ENCODE measurements around the gene GET4. TPM values are rescaled to one million over a fixed set of nuclear protein-coding genes. Genes with fewer than 3 reads are reported as not detected.

GET4 gene
- total RNA-seq, 1 donor from 2014 or later, result 35.8 TPM

GRCh38 chr7:853366-854117, 22.8 kb upstream of the GET4 start:
- intact Hi-C loops (cut with DNase I), result no loop called here
- no peak for DNase-seq (ENCODE audit: extremely low spot score in 2 of 2)
- Histone ChIP-seq H3K27ac (no peak overlapping the region), H3K4me3 (no peak overlapping the region), H3K9me3 (no peaks in the 10 kb centered on the region), H3K36me3 (peaks cover 0 to 88% of the 10 kb centered on the region in 2 donors), H3K27me3 (no peaks in the 10 kb centered on the region), H3K4me1 (no peaks in the 10 kb centered on the region)
- TF ChIP-seq POLR2A (IDR thresholded peaks at IDR 0.05), result no peak
- TF ChIP-seq CTCF (IDR thresholded peaks at IDR 0.05), result no peak
- TF ChIP-seq POLR2AphosphoS5 (IDR thresholded peaks at IDR 0.05; ENCODE audit: insufficient read depth in 1 of 2, low read depth in 1 of 2), result no peak

GRCh38 chr7:854118-854775, 22.1 kb upstream of the GET4 start:
- intact Hi-C loops (cut with DNase I), result no loop called here
- H3K4me3 ChIP-seq, result no peak overlapping the region
- TF ChIP-seq CTCF (IDR thresholded peaks at IDR 0.05) (no peak), POLR2A (IDR thresholded peaks at IDR 0.05) (no peak), POLR2AphosphoS5 (IDR thresholded peaks at IDR 0.05; ENCODE audit: insufficient read depth in 1 of 2, low read depth in 1 of 2) (no peak)
- H3K4me1 ChIP-seq, result no peaks in the 10 kb centered on the region
- H3K36me3 ChIP-seq, result peaks cover 0 to 88% of the 10 kb centered on the region in 2 donors
- H3K9me3 ChIP-seq, result no peaks in the 10 kb centered on the region
- no peak for DNase-seq (ENCODE audit: extremely low spot score in 2 of 2)
- no peak overlapping the region for H3K27ac ChIP-seq
- H3K27me3 ChIP-seq, result no peaks in the 10 kb centered on the region

GRCh38 chr7:855686-856369, 20.5 kb upstream of the GET4 start:
- no peak overlapping the region for H3K27ac ChIP-seq
- peaks cover 0 to 88% of the 10 kb centered on the region in 2 donors for H3K36me3 ChIP-seq
- no peaks in the 10 kb centered on the region for H3K27me3 ChIP-seq
- intact Hi-C loops (cut with DNase I), result no loop called here
- no peak overlapping the region for H3K4me3 ChIP-seq
- H3K4me1 ChIP-seq, result no peaks in the 10 kb centered on the region
- TF ChIP-seq POLR2AphosphoS5 (IDR thresholded peaks at IDR 0.05; ENCODE audit: insufficient read depth in 1 of 2, low read depth in 1 of 2) (no peak), POLR2A (IDR thresholded peaks at IDR 0.05) (no peak), CTCF (IDR thresholded peaks at IDR 0.05) (no peak)
- H3K9me3 ChIP-seq, result no peaks in the 10 kb centered on the region
- DNase-seq (ENCODE audit: extremely low spot score in 2 of 2), result no peak

GRCh38 chr7:856444-857095, 19.8 kb upstream of the GET4 start:
- H3K4me3 ChIP-seq, result no peak overlapping the region
- peaks cover 0 to 91% of the 10 kb centered on the region in 2 donors for H3K36me3 ChIP-seq
- no peaks in the 10 kb centered on the region for H3K9me3 ChIP-seq
- no peaks in the 10 kb centered on the region for H3K4me1 ChIP-seq
- no peak overlapping the region for H3K27ac ChIP-seq
- H3K27me3 ChIP-seq, result no peaks in the 10 kb centered on the region
- DNase-seq (ENCODE audit: extremely low spot score in 2 of 2), result no peak
- no peak for TF ChIP-seq POLR2AphosphoS5 (IDR thresholded peaks at IDR 0.05; ENCODE audit: insufficient read depth in 1 of 2, low read depth in 1 of 2)
- no peak for TF ChIP-seq POLR2A (IDR thresholded peaks at IDR 0.05)
- no peak for TF ChIP-seq CTCF (IDR thresholded peaks at IDR 0.05)
- intact Hi-C loops (cut with DNase I), result no loop called here
